HepG2 (cell line): Measurements from ENCODE around the gene PRIM2. TPM values are rescaled to one million over a fixed set of nuclear protein-coding genes. Genes with fewer than 3 reads are reported as not detected.
"Not testable (repeated sequence)": the region's sequence is repeated elsewhere in the genome, so short reads cannot be mapped to it uniquely, and the experiment has no call there.

ENCODE experiments used
- ATF2 ChIP-seq: sonication (generic); formaldehyde crosslinking; IDR thresholded peaks from 2 replicates; pipeline ENCODE4 v1.4.0; 2020; ENCODE audit warnings: missing genetic modification reagents
- CREB1 ChIP-seq, 2 experiments: fragments of 450-650 bp in 1 of 2; IDR thresholded peaks; 2 replicates each; pipeline ENCODE4 v1.6.1; 2016 to 2017; ENCODE audit warnings: control low read depth in 1 of 2, mild to moderate bottlenecking in 1 of 2, missing compliant biosample characterization in 1 of 2, missing genetic modification characterization in 1 of 2
- CREM ChIP-seq, 2 experiments: sonication (generic) in 1 of 2; formaldehyde crosslinking in 1 of 2; IDR thresholded peaks; 2 replicates each; pipeline versions ENCODE4 v1.4.0 to v1.6.1; 2016 to 2020; ENCODE audit warnings: antibody characterized with exemption in 1 of 2, mild to moderate bottlenecking in 1 of 2, missing genetic modification reagents in 1 of 2
- DMAP1 ChIP-seq: IDR thresholded peaks from 2 replicates; pipeline ENCODE4 v1.6.1; 2016
- DRAP1 ChIP-seq: IDR thresholded peaks from 2 replicates; pipeline ENCODE4 v1.6.1; 2016; ENCODE audit warnings: missing genetic modification reagents, missing compliant biosample characterization
- FOXA1 ChIP-seq, 2 experiments: fragments of 450-650 bp in 1 of 2; sonication (generic) in 1 of 2; formaldehyde crosslinking in 1 of 2; IDR thresholded peaks; 2 replicates each; pipeline versions ENCODE4 v1.4.0 to v1.6.1; 2016 to 2020; ENCODE audit warnings: missing genetic modification reagents in 1 of 2
- HDAC2 ChIP-seq: sonication (generic); formaldehyde crosslinking; IDR thresholded peaks from 2 replicates; pipeline ENCODE4 v1.4.0; 2020; ENCODE audit warnings: missing genetic modification reagents
- HNF1A ChIP-seq, 2 experiments: sonication (generic) in 1 of 2; formaldehyde crosslinking in 1 of 2; IDR thresholded peaks; 2 replicates each; pipeline versions ENCODE4 v1.4.0 to v1.6.1; 2016 to 2020; ENCODE audit warnings: borderline replicate concordance in 1 of 2, low read depth in 1 of 2, mild to moderate bottlenecking in 1 of 2, missing genetic modification reagents in 1 of 2
- JUN ChIP-seq: sonication (generic); formaldehyde crosslinking; IDR thresholded peaks from 2 replicates; pipeline ENCODE4 v1.4.0; 2020; ENCODE audit warnings: mild to moderate bottlenecking, missing genetic modification reagents
- MAFF ChIP-seq: IDR thresholded peaks from 2 replicates; pipeline ENCODE4 v1.6.1; 2011; ENCODE audit warnings: low read depth, low read length, improper control_type of control experiment
- MED1 ChIP-seq: sonication (generic); formaldehyde crosslinking; IDR thresholded peaks from 2 replicates; pipeline ENCODE4 v1.4.0; 2020; ENCODE audit warnings: missing genetic modification reagents
- NCOR1 ChIP-seq: fragments of 200-600 bp; sonication (generic); IDR thresholded peaks from 2 replicates; pipeline ENCODE4 v1.7.0; 2017; ENCODE audit warnings: antibody characterized with exemption, low read length, borderline replicate concordance
- POGZ ChIP-seq: sonication (generic); formaldehyde crosslinking; IDR thresholded peaks from 2 replicates; pipeline ENCODE4 v1.4.0; 2020; ENCODE audit warnings: mild to moderate bottlenecking, missing genetic modification reagents
- SIX4 ChIP-seq: sonication (generic); formaldehyde crosslinking; IDR thresholded peaks from 2 replicates; pipeline ENCODE4 v1.4.0; 2020; ENCODE audit warnings: missing genetic modification reagents
- SOX5 ChIP-seq: IDR thresholded peaks from 2 replicates; pipeline ENCODE4 v1.6.1; 2016; ENCODE audit warnings: borderline replicate concordance
- SOX6 ChIP-seq, 2 experiments: fragments of 450-650 bp in 1 of 2; sonication (generic) in 1 of 2; formaldehyde crosslinking in 1 of 2; IDR thresholded peaks; 2 replicates each; pipeline versions ENCODE4 v1.4.0 to v1.6.1; 2017 to 2020; ENCODE audit warnings: antibody characterized with exemption in 1 of 2, mild to moderate bottlenecking in 1 of 2, missing genetic modification reagents in 1 of 2
- TARDBP ChIP-seq: sonication (generic); formaldehyde crosslinking; IDR thresholded peaks from 2 replicates; pipeline ENCODE4 v1.8.0; 2022; ENCODE audit warnings: mild to moderate bottlenecking, missing genetic modification reagents
- ZMYM4 ChIP-seq: sonication (generic); formaldehyde crosslinking; IDR thresholded peaks from 2 replicates; pipeline ENCODE4 v1.8.1; 2023; ENCODE audit warnings: mild to moderate bottlenecking, missing genetic modification reagents
- ZNF331 ChIP-seq: sonication (generic); formaldehyde crosslinking; IDR thresholded peaks from 2 replicates; pipeline ENCODE4 v1.4.0; 2020; ENCODE audit warnings: missing genetic modification reagents
- ZNF629 ChIP-seq: sonication (generic); formaldehyde crosslinking; conservative IDR thresholded peaks from 2 replicates; pipeline ENCODE4 v1.5.0; 2020; ENCODE audit warnings: missing genetic modification reagents
- ZNF761 ChIP-seq: sonication (generic); formaldehyde crosslinking; conservative IDR thresholded peaks from 2 replicates; pipeline ENCODE4 v1.4.0; 2020; ENCODE audit warnings: mild to moderate bottlenecking, missing genetic modification reagents
- polyA plus RNA-seq, 8 experiments: library from polyadenylated mRNA; depleted of rRNA in 3 of 8; stranded (reverse) in 7 of 8; unstranded in 1 of 8; fragments of >200 nt; fragmentation: Illumina TruSeq in 4 of 8; extraction: Trizol in 4 of 8; gene quantifications; 2 replicates each; pipeline versions ENCODE4 v1.2.1 to v1.2.3, GENCODE V29; 2011 to 2016; ENCODE audit warnings: low read depth in 4 of 8, missing spikeins in 1 of 8, mixed read lengths in 1 of 8; ENCODE audit not compliant: insufficient read depth in 1 of 8
- total RNA-seq, 5 experiments: library from RNA; depleted of rRNA; stranded (reverse); fragments of >200 nt; fragmentation: Illumina TruSeq; extraction: Trizol; gene quantifications; 2 replicates each; pipeline ENCODE4 v1.2.3, GENCODE V29; 2016; ENCODE audit warnings: low read depth in 1 of 5

PRIM2 gene
- total and polyA plus RNA-seq, 2 of the 13 experiments (the other 11 are each of a cell fraction or from before 2014, with no cell fraction given): 8.0 to 52.7 TPM

- TF ChIP-seq ATF2 (CRISPR knock-in tag): 0 out of 2 replicates have a peak, but pooled peaks have one; percentile 18
- peak; percentile 59 for TF ChIP-seq MED1 (CRISPR knock-in tag)
- 0 out of 2 replicates have a peak, but pooled peaks have one; percentile 27 for TF ChIP-seq ZNF629 (CRISPR knock-in tag)
- TF ChIP-seq SOX6 (IDR thresholded peaks at IDR 0.05); CREM (CRISPR knock-in tag; IDR thresholded peaks at IDR 0.05); CREB1 (IDR thresholded peaks at IDR 0.05): not testable (repeated sequence)
- TF ChIP-seq SOX6 (CRISPR knock-in tag; IDR thresholded peaks at IDR 0.05): peak; percentile 94
- TF ChIP-seq ZNF761 (CRISPR knock-in tag): peak; percentile 31; the same call in 1 of the 2 replicates
- TF ChIP-seq FOXA1 (IDR thresholded peaks at IDR 0.05): peak; percentile 57
- peak; percentile 70 for TF ChIP-seq FOXA1 (CRISPR knock-in tag; IDR thresholded peaks at IDR 0.05)
- peak; percentile 90 for TF ChIP-seq HNF1A (IDR thresholded peaks at IDR 0.05; ENCODE audit: low read depth)
- peak; percentile 93; the same call in 1 of the 2 replicates for TF ChIP-seq HNF1A (CRISPR knock-in tag; IDR thresholded peaks at IDR 0.05; ENCODE audit: borderline replicate concordance)
- peak; percentile 42; the same call in 1 of the 2 replicates for TF ChIP-seq MAFF
- 0 out of 2 replicates have a peak, but pooled peaks have one; percentile 8 for TF ChIP-seq DRAP1 (CRISPR knock-in tag)
- peak; percentile 64 for TF ChIP-seq HDAC2
- TF ChIP-seq JUN (CRISPR knock-in tag): peak; percentile 68
- TF ChIP-seq SOX5: peak; percentile 91
- TF ChIP-seq ZNF331: 0 out of 2 replicates have a peak, but pooled peaks have one; percentile 52
- TF ChIP-seq ZMYM4 (CRISPR knock-in tag): peak; percentile 47
- TF ChIP-seq TARDBP (CRISPR knock-in tag): peak; percentile 71; the same call in 1 of the 2 replicates
- TF ChIP-seq POGZ (CRISPR knock-in tag): peak; percentile 55; the same call in 1 of the 2 replicates
- peak; percentile 69; the same call in 1 of the 2 replicates for TF ChIP-seq NCOR1
- peak; percentile 60 for TF ChIP-seq DMAP1 (CRISPR knock-in tag)
- peak; percentile 68 for TF ChIP-seq CREM (IDR thresholded peaks at IDR 0.05)
- 0 out of 2 replicates have a peak, but pooled peaks have one; percentile 13 for TF ChIP-seq SIX4 (CRISPR knock-in tag)
- peak; percentile 66 for TF ChIP-seq CREB1 (CRISPR knock-in tag; IDR thresholded peaks at IDR 0.05)
Observed at GRCh38 chr6:57500368-57501021, 183.1 kb downstream of the PRIM2 start (continued).
